GM06990 (cell line): Measurements from ENCODE around the gene WDPCP.
A peak's percentile ranks its signal among the peaks of the same experiment; 100 is the strongest.
"Not testable (repeated sequence)": the region's sequence is repeated elsewhere in the genome, so short reads cannot be mapped to it uniquely, and the experiment has no call there.

Experiments used
- DNase-seq: peaks from one replicate; pipeline ENCODE4 v3.0.0-alpha.2; 2011; ENCODE audit not compliant: insufficient read length; ENCODE audit errors: extremely low read depth
- H3K27me3 ChIP-seq: replicated peaks from 2 replicates; pipeline ENCODE4 v1.6.0; 2011; ENCODE audit warnings: low read length; ENCODE audit not compliant: control insufficient read depth, insufficient read depth
- H3K36me3 ChIP-seq: 2 replicates; pipeline ENCODE4 v1.5.1; 2011; ENCODE audit warnings: low read length; ENCODE audit not compliant: control insufficient read depth, insufficient read depth
- H3K4me3 ChIP-seq: replicated peaks from 2 replicates; pipeline ENCODE4 v1.5.1; 2011; ENCODE audit warnings: low read depth, mild to moderate bottlenecking, control low read depth, low read length
- TF ChIP-seq, protein P1 (sequence below): IDR thresholded peaks from 2 replicates; pipeline ENCODE4 v1.5.1; 2011; ENCODE audit warnings: low read length, control low read depth, mild to moderate bottlenecking, inconsistent platforms; ENCODE audit not compliant: insufficient read depth, poor library complexity, severe bottlenecking

Gene WDPCP

DNA sequence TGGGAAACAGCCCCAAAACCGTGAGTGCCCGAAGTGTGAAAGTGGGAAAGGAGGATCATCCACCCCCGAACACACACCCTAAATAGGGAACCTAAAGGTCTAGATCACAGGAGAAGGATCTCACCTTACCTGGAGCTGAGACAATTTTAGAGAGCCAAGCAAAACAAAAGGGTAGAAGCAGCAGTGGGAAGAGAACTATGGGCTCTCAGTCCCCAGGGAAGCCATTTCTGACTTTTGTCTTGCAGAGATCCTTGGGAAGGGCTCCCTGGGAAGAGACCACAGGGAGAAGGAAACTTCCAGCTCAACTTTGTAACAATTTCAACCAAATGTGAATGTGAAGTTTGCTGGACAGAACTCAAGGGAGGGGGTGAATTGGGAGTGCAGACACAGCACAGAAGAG lies 110.6 kb downstream of the WDPCP start:
- Histone ChIP-seq H3K27me3 (no peaks in the 10 kb centered on the region), H3K36me3 (no peaks in the 10 kb centered on the region), H3K4me3 (no peak overlapping the region)
- TF ChIP-seq, protein P1, sequence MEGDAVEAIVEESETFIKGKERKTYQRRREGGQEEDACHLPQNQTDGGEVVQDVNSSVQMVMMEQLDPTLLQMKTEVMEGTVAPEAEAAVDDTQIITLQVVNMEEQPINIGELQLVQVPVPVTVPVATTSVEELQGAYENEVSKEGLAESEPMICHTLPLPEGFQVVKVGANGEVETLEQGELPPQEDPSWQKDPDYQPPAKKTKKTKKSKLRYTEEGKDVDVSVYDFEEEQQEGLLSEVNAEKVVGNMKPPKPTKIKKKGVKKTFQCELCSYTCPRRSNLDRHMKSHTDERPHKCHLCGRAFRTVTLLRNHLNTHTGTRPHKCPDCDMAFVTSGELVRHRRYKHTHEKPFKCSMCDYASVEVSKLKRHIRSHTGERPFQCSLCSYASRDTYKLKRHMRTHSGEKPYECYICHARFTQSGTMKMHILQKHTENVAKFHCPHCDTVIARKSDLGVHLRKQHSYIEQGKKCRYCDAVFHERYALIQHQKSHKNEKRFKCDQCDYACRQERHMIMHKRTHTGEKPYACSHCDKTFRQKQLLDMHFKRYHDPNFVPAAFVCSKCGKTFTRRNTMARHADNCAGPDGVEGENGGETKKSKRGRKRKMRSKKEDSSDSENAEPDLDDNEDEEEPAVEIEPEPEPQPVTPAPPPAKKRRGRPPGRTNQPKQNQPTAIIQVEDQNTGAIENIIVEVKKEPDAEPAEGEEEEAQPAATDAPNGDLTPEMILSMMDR, result no peak
- DNase-seq, result no peak

DNA sequence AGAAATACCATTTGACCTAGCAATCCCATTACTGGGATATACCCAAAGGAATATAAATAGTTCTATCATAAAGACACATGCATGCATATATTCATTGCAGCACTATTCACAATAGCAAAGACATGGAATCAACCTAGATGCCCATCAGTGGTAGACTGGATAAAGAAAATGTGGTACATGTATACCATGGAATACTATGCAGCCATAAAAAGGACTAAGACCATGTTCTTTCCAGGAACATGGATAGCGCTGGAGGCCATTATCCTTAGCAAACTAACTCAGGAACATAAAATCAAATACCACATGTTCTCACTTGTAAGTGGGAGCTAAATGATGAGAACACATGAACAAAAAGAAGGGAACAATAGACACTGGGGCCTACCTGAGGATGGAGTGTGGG lies 119.0 kb downstream of the WDPCP start:
- DNase-seq, H3K36me3 ChIP-seq, H3K27me3 ChIP-seq, H3K4me3 ChIP-seq: not testable (repeated sequence)

DNA sequence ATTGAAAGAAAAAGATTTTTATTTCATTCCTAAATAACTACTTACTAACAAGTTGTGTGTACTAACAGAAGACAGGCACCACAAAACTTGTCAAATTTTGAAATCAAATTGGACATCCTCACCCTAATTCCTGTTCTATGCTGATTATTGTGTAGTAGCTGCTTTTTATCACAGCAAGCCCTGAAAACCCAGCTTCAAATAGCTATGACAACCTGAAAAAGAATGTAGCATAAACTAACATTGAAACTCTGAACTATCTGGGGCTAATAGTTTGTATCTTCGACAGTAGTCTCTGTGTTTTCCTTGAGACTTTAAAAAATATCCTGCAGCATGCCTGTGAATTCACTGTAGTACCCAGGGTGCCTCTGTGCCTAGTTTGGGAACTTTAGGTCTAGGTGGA lies 122.6 kb downstream of the WDPCP start:
- no peak overlapping the region for H3K4me3 ChIP-seq
- DNase-seq, result no peak
- no peaks in the 10 kb centered on the region for H3K36me3 ChIP-seq
- no peaks in the 10 kb centered on the region for H3K27me3 ChIP-seq
- TF ChIP-seq, protein P1, result no peak

DNA sequence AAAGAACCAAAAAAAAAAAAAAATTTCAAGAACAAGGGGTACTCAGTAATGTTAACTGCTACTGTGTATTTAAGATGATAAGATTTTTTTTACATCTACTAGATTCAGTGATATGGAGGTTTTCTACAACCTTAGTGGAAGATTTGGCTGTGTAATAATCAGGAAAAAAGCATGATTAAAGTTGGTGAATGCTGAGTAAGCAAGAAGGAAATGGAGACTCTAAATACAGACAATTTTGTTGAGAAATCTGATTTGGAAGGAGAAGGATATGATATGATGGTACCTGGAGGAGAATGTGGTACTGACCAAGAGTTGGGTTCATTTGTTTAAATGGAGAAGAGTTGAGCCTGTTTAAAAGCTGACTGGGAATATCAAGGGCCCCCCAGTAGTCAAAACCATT lies 125.1 kb downstream of the WDPCP start:
- TF ChIP-seq, protein P1, result no peak
- no peaks in the 10 kb centered on the region for H3K27me3 ChIP-seq
- no peak for DNase-seq
- no peak overlapping the region for H3K4me3 ChIP-seq
- H3K36me3 ChIP-seq, result no peaks in the 10 kb centered on the region

DNA sequence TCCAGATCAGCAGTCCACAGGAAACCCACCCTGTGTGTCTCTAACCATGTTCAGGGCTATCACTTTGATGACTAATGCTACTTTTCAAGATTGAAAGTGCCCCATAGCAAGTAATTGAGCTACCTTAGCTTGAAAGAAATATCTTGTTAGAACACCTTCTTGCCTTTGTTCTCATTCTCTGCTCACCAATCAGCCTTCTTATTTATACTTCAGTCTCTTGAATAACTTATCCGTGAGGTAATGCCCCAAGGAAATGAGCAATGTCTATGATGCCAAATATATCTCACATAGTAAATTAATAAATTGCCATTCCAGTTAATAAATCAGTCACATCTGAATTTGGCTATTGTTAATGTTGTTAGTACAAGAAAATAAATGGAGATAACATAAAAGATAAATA lies 141.6 kb downstream of the WDPCP start:
- TF ChIP-seq, protein P1, result no peak
- Histone ChIP-seq H3K27me3 (no peaks in the 10 kb centered on the region), H3K4me3 (no peak overlapping the region), H3K36me3 (no peaks in the 10 kb centered on the region; the same call in 1 of the 2 replicates)
- DNase-seq, result no peak

DNA sequence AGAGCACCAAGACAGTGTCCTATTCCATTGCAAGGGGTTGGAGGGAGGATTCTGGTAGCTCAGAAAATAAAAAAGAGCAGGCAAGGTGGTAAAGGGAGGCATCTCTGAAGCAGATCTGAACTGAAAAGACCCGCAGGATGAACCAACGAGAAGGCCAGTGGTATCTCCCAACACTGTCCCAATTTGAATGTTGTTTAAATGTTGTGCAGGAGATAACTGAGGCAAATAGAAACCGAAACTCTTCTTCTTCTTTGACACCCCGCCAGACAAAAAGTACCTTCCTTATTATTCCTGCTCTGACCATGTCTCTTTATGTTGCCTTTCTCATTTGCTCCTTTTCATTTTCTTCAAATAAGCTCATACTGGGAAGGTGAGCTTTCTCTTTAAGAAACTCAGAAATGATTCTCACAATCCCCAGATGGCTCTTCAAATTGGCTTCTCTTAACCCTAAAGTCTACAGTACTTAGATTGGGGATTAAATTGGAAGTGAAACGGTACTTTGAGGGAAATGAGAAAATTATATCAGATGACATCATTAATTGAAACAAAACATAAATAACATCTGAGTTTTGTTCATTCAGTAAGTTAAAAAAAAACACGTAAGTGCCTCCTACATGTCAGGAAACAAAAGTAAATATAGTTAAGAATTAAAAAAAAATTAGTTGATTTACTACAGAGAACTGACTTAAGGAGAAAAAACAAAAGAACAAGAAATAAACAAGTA lies 143.6 kb downstream of the WDPCP start:
- H3K27me3 ChIP-seq, result no peaks in the 10 kb centered on the region
- no peak overlapping the region for H3K4me3 ChIP-seq
- TF ChIP-seq, protein P1, result no peak
- DNase-seq, result peak; percentile 16
- H3K36me3 ChIP-seq, result no peaks in the 10 kb centered on the region
